ENCODE data around the gene PPP1R13L.

DNA sequence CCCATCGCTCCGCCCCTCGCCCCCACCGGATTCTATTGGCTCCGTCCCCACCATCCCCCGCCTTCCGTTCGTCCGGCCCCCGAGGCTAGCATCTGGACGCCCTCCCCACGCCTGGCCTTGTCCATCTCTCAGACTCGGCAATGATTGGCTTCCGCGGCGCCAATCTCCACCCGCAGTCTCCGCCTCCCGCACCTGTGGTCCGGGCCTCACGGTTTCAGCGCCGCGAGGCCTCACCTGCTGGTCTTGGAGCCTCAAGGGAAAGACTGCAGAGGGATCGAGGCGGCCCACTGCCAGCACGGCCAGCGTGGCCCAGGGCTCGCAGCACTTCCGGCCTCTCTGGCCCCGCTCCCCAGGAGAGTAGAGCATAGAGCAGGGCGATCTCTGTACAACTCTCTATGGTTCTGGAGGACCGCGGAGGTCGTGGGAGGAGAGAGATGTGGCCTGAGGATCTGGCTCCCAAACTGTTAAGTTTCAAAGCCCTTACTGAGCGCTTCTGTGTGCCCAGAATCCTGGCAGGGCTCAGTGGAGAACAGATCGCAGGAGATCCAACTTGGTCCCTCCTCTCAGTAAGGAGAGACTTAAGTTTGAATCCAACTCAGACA lies 18.8 kb upstream of the PPP1R13L start, which contains the start of gene ERCC1:
- TF ChIP-seq PATZ1 (CRISPR knock-in tag; IDR thresholded peaks at IDR 0.05; ENCODE audit: borderline replicate concordance) (no peak), CSDC2 (CRISPR knock-in tag; IDR thresholded peaks at IDR 0.05) (no peak), OSR1 (CRISPR knock-in tag; IDR thresholded peaks at IDR 0.05) (no peak), ZNF70 (CRISPR knock-in tag; IDR thresholded peaks at IDR 0.05) (no peak), CREB5 (CRISPR knock-in tag; IDR thresholded peaks at IDR 0.05; ENCODE audit: low read depth) (no peak), ZFP3 (CRISPR knock-in tag; IDR thresholded peaks at IDR 0.05) (no peak), TOX (CRISPR knock-in tag; IDR thresholded peaks at IDR 0.05; ENCODE audit: borderline replicate concordance) (no peak)
